GM23248 (cell line): Measurements from ENCODE around the gene C17orf113.

ENCODE experiments used
- EZH2 ChIP-seq: fragments of 200-600 bp; sonication (generic); IDR thresholded peaks from 2 replicates; pipeline ENCODE4 v1.6.1; 2018; ENCODE audit warnings: antibody characterized with exemption, mild to moderate bottlenecking; ENCODE audit not compliant: insufficient read depth, poor library complexity, severe bottlenecking
- EZH2phosphoT487 ChIP-seq: fragments of 200-600 bp; sonication (generic); IDR thresholded peaks from 2 replicates; pipeline ENCODE4 v1.6.1; 2018; ENCODE audit warnings: antibody characterized with exemption, moderate library complexity, mild to moderate bottlenecking, low read depth; ENCODE audit not compliant: insufficient read depth

GRCh38 chr17:41996855-41997164, 53.6 kb downstream of the C17orf113 start:
- TF ChIP-seq EZH2: no peak
- TF ChIP-seq EZH2phosphoT487: no peak
